Sciatic nerve (tissue), 2 donors: ENCODE measurements around the gene LGALS4. TPM values are rescaled to one million over a fixed set of nuclear protein-coding genes. Genes with fewer than 3 reads are reported as not detected.
"Not testable (repeated sequence)": the region's sequence is repeated elsewhere in the genome, so short reads cannot be mapped to it uniquely, and the experiment has no call there.

Source experiments
- ATAC-seq: fragments of 200-7000 bp; cut with Tn5 transposase; one replicate; pipeline ENCODE4 v1.9.1; 2020; ENCODE audit warnings: mild to moderate bottlenecking, moderate library complexity
- DNase-seq: peaks from one replicate; pipeline ENCODE4 v3.0.0-alpha.2; 2020; ENCODE audit warnings: low spot score
- intact Hi-C: fragments of 100-400 bp; cut with DNase I; formaldehyde crosslinking; loops from one replicate; pipeline ENCODE4 v1.14.2; 2022
- total RNA-seq: library from RNA; stranded (reverse); fragmentation: NEBNext Ultra II Directional; extraction: Animal tissue kit (Norgen Biotek cat#: 25700); gene quantifications from one replicate; pipeline ENCODE4 v1.2.1, GENCODE V29; 2021
- donor health status: DM: no; HTN: no; CAD: no.
- donor health status: DM: no; HTN: no; CAD: no.

The LGALS4 gene, protein sequence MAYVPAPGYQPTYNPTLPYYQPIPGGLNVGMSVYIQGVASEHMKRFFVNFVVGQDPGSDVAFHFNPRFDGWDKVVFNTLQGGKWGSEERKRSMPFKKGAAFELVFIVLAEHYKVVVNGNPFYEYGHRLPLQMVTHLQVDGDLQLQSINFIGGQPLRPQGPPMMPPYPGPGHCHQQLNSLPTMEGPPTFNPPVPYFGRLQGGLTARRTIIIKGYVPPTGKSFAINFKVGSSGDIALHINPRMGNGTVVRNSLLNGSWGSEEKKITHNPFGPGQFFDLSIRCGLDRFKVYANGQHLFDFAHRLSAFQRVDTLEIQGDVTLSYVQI
- 1.3 TPM for total RNA-seq

DNA sequence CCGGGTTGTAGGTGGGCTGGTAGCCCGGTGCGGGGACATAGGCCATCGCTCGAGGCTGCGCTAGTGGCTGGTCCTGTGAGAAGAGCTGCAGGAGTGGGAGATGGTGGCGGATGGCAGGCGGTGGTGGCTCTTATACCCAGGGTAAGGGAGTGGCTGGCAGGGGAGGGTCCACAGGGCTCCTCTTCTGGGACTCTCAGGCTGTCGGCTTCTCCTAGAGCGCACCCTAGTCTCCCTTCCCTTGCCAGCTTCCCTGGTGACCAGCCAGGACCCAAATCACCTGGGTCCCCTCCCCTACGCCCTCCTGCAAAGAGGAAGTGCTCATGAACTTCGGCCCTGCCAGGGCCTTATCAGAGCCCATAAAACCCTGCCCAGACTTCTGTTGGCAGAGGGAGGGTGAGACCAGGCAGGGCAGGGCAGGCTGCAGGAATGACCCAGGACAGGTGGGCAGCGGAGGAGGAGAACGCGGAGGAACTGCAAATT is at the start of gene LGALS4:
Gene LGALS4 (minus strand): TSS at position 105 of the 480 bp plus-strand sequence. CDS start 59 bp downstream, at position 46.
- DNase-seq (no peak), ATAC-seq (no peak)
- intact Hi-C loops = no loop called here

GRCh38 chr19:38861368-38861767 is 48.6 kb upstream of the LGALS4 start:
- intact Hi-C loops = no loop called here
- ATAC-seq = no peak
- no peak for DNase-seq

DNA sequence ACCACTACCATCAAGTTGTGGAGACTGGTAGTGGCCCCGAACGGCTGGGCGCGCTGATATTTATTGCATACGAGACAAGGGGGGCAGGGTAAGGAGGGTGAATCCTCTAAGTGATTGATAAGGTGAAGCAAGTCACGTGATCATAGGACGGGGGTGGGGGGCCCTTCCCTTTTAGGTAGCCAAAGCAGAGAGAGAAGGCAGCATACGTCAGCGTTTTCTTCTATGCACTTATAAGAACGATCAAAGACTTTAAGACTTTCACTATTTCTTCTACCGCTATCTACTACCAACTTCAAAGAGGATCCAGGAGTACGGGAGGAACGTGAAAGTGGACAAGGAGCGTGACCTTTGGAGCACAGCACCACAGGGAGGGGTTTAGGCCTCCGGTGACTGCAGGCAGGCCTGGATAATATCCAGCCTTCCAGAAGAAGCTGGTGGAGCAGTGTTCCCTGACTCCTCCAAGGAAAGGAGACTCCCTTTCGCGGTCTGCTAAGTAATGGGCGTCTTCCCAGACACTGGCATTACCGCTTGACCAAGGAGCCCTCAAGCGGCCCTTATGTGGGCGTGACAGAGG is 47.0 kb upstream of the LGALS4 start:
- ATAC-seq, DNase-seq, intact Hi-C loops: not testable (repeated sequence)

DNA sequence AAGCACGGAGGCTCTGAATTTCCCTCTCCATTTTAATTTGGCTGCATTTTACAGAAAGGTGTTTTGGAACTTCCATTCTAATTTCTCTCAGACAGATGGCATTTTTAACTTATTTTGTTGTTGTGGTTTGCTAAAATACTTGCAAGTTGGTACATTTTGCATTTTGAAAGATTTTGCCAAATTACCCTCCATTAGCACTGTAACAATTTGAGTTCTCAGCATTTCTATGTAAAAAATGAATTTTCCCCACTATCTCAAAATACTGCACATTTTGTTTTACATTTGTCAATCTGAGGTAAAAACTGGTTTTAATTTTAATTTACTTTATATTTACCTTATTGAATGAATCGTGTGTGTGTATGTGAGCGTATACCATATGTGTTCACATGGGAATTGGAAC is 44.1 kb upstream of the LGALS4 start:
- no peak for DNase-seq
- intact Hi-C loops = no loop called here
- ATAC-seq = no peak

DNA sequence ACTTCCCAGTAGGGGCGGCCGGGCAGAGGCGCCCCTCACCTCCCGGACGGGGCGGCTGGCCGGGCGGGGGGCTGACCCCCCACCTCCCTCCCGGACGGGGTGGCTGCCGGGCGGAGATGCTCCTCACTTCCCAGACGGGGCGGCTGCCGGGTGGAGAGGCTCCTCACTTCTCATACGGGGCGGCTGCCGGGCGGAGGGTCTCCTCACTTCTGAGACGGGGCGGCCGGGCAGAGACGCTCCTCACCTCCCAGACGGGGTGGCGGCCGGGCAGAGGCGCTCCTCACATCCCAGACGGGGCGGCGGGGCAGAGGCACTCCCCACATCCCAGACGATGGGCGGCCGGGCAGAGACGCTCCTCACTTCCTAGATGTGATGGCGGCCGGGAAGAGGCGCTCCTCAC is 43.0 kb upstream of the LGALS4 start:
- ATAC-seq, intact Hi-C loops: not testable (repeated sequence)

GRCh38 chr19:38854961-38855360 is 42.2 kb upstream of the LGALS4 start:
- DNase-seq, intact Hi-C loops, ATAC-seq: not testable (repeated sequence)

More for the DNA sequence above, 43.0 kb upstream of the LGALS4 start:
- DNase-seq = not testable (repeated sequence)

- DNase-seq = no peak
- ATAC-seq = no peak
- intact Hi-C loops = no loop called here
These were observed 40.5 kb upstream of the LGALS4 start for GRCh38 chr19:38853214-38853613.

DNA sequence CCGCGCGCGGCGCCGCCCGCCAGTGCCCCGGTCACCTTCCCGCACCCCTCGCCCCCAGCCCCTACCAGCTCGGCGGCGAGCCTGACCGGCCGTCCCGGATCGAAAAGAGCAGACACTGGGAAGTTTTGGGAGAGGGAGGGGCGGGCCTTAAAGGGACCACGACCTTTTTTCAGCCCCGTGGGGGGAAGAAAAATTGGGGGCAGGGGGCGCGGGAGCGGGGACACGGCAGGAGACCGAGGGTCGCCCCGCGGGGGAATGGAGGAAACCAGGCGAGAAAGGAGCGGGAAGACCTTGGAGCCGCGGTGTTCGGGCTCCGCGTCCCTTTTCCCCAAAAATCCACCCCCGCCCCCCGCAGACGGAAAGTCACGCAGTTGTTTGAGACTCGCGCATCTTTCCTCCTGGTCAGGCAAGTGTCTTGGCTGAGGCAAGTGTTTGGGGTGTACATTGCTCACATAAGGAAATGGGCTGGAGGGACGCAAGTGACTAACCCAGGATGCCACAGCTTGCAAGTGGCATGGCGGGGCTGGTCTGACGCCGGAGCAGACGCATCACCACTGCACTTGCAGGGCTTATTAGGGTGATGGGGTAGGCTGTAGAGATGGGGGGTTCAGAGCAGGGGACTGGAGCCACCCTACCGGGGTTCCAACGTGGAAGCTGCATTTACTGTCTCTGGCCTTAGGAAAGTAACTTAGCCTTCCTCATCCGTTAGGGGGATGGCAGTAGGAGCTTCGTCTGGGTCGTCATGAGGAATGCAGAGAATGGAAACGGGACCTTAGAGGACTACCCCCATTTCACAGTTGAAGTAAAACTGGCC is 39.7 kb upstream of the LGALS4 start:
- DNase-seq (peak; percentile 86), ATAC-seq (no peak)
- intact Hi-C loops = no loop called here

GRCh38 chr19:38851622-38852230 is 39.0 kb upstream of the LGALS4 start:
- intact Hi-C loops = no loop called here

GRCh38 chr19:38850976-38851621 is 38.4 kb upstream of the LGALS4 start:
- ATAC-seq (peak; percentile 0), DNase-seq (peak; percentile 75)
- intact Hi-C loops = no loop called here

More at GRCh38 chr19:38851622-38852230, 39.0 kb upstream of the LGALS4 start:
- ATAC-seq = peak; percentile 74
- peak; percentile 98 for DNase-seq

DNA sequence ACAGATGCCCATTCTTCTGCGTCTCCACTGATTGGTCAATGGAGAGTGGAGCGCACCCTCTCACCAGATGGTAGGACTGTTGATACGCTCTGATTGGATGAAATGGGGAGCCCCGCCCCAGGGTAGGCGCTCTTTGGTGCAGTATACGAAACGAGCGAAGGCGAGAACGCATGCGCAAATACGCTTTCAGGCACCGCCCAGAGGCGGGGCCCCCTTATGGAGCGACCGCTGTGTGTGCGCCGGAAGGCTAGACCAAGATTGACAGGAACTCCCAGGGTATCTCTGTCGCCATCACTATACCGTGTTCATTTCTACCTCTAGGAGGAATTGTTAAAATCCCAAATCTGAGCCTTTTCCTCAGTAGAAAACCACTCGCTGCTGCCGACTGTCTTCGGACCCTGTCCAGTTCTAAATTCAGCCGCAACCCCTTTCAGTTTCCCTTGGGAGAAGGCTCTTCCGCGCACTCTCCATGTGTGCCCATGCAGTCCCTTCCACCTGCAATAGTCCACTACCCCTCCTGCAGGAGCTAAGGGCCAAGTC is 37.8 kb upstream of the LGALS4 start:
- DNase-seq (no peak), ATAC-seq (peak; percentile 94)
- intact Hi-C loops = no loop called here

DNA sequence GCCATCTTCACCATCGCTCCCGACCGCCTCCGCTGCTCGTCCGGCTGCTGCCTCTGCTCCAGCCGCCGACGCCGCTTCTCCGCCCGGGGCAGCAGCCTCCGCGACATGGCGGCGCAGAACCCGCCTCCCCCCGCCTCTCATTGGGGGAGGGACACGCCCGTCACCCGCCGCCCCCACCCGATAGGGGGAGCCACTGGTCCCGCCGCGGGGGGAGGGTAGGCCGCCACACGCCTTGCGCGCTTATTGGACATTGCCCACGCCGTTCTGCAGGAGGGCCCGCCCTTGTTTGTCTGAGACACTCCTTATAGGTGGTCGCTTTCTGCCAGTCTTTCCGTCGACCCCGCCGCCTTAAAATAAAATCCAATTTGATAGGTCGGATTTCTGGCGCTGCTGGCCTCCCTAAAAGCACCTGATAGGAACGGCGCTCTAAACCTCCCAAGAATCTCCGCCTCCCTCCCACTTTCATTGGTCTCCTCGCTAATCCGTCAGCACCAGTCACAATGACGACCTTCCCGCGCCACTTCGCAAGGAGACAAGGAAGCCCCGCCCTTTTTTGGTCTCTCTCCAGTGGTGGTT is 37.2 kb upstream of the LGALS4 start, which contains the start of gene HNRNPL:
Gene HNRNPL (minus strand): TSS at position 127 of the 576 bp plus-strand sequence. CDS start 20 bp downstream, at position 107.
- intact Hi-C loops = no loop called here
- ATAC-seq (peak; percentile 83), DNase-seq (peak; percentile 99)

- ATAC-seq (peak; percentile 42), DNase-seq (peak; percentile 99)
- intact Hi-C loops = no loop called here
These were observed 36.6 kb upstream of the LGALS4 start for GRCh38 chr19:38849147-38849859.

DNA sequence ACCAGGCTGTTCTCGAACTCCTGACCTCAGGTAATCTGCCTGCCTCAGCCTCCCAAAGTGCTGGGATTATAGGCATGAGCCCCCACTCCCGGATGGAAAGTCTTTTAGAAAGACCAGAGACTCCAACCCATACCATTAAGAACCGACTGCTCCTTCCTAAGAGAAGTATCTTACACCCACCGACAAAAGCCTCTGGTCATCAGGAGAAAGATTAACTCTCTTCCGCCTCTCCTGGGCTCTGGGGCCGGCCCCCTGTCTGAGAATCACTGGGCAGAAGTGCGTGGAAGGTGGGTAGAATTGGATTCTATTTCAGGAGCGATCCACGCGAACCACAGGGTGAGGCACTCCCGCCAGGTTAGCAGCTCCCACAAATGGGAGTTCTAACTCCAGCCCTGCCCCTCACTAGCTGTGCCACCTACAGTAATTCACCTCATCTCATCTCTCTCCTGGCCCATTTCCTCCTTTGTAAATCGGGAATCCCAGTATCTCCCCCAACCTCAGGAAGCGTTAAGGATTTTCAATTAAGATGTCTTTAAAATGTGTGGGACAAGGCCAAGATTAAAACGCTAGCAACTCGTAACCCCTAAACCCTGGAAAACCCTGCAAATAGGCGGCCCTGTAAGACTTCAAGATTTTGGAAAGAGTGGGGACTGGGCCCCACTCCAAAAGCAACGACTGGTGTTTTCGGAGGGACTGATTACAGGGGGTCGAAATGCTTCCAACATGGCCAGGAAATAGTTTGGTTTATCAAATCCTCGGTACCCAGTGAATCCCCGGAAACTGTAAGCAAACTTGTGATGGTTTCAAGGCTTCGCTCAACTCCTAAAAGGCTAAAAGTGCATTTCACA is 35.8 kb upstream of the LGALS4 start:
- intact Hi-C loops = no loop called here
- ATAC-seq (no peak), DNase-seq (no peak)

DNA sequence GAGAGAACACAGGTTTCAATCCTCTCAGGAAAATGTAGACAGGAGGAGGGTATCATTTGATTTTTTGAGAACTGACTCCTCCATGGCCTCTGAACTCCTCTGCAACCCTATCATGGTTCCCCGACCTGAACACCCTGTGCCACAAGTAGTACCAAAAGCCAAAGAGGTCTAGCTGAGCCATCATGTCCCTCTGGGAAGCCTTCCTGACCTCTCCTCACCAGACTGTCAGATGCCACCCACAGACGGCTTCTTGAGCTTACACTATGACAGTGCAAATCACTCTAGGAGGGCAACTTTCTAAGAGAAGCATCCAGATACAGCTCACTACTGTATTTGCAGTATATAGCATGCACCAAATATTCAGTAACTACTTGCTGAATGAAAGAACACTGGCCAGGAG is 33.4 kb upstream of the LGALS4 start:
- DNase-seq = no peak
- ATAC-seq = no peak
- intact Hi-C loops = no loop called here

DNA sequence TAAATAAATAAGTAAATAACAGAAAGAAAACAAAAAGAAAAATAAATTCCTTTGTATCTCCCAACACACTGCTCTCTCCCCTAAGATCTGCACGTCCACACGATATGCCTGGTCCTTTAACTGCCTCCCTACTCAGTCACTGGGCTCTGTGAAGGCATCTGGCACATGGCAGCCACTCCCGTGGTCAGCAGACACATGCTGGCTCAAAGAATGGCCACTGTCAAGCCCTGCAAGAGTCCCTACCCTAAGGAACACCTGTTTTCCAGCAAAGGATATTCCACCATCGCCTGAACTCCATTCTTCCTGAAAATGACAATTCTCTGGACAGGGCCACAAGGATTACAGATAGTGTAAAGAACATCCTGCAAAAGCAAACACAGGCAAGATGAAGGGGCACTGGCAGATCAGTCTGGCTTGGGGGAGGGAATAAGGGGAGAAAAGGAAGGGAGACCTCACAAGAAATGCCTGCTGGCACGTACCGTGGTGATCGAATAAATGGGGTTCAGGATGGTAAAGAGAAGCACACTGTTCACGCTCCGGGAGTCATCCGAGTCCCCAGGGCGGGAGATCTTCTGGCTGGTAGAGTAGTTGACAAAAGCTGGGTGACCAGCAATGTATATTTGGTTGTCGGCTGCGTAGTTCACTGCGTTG is 32.8 kb upstream of the LGALS4 start:
- DNase-seq (no peak), ATAC-seq (no peak)
- intact Hi-C loops = no loop called here
